Measurements from ENCODE around the gene LMTK2. TPM values are rescaled to one million over a fixed set of nuclear protein-coding genes. Genes with fewer than 3 reads are reported as not detected.

Gene LMTK2
- total RNA-seq, result 18.8 and 19.2 TPM in 2 replicates
- long read RNA-seq, partial matches to known transcripts, result 0 of 2 reads
- long read RNA-seq, other reads (novel, unspliced or antisense), result 2 of 2 reads

DNA sequence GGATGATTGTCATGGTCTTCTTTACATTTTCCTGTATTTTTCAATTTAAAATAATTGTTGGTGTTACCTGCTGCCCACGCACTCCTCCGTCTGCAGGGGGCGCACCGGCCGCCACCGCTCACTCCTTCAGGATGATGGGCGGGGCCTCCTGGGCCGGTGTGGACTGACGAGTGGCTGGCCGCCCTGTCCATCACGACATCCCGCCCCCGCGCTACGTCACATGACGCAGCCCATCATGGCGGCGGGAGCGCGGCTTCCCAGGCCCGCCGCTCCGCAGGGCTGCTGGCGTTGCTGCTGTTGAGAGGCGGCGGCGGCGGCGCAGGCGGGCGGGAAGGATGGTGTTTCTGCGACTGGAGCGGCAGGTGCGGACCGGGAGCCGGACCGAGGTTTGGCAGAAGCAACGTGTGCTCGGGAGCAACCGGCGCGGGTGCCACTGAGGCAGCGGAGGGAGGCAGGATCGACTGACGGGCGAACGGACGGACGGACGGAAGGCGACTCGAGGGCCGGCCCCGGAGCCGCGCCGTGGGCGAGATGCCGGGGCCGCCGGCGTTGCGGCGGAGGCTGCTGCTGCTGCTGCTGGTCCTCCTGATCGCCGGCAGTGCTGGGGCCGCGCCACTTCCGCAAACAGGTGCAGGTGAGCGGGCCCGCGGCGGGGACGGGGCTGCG lies at the start of gene LMTK2:
Gene LMTK2, plus strand, starts transcription at position 216 of the 666 bp plus-strand sequence. Its CDS starts 316 bp downstream, at position 532.
- H3K27ac Mint-ChIP-seq (ENCODE audit: unreplicated experiment), result peak within 1 kb of the TSS; percentile 99
- TF ChIP-seq, protein P1, sequence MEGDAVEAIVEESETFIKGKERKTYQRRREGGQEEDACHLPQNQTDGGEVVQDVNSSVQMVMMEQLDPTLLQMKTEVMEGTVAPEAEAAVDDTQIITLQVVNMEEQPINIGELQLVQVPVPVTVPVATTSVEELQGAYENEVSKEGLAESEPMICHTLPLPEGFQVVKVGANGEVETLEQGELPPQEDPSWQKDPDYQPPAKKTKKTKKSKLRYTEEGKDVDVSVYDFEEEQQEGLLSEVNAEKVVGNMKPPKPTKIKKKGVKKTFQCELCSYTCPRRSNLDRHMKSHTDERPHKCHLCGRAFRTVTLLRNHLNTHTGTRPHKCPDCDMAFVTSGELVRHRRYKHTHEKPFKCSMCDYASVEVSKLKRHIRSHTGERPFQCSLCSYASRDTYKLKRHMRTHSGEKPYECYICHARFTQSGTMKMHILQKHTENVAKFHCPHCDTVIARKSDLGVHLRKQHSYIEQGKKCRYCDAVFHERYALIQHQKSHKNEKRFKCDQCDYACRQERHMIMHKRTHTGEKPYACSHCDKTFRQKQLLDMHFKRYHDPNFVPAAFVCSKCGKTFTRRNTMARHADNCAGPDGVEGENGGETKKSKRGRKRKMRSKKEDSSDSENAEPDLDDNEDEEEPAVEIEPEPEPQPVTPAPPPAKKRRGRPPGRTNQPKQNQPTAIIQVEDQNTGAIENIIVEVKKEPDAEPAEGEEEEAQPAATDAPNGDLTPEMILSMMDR (conservative IDR thresholded peaks at IDR 0.05), result peak; percentile 97
- H3K4me1 Mint-ChIP-seq, result peaks cover 37% of the 10 kb centered on the region
- H3K27me3 Mint-ChIP-seq (ENCODE audit: low read depth), result no peaks in the 10 kb centered on the region
- peak within 1 kb of the TSS; percentile 96 for H3K4me3 Mint-ChIP-seq
- H3K36me3 Mint-ChIP-seq (ENCODE audit: low read depth), result peaks cover 2% of the 10 kb centered on the region
- H3K9me3 Mint-ChIP-seq, result peaks cover 2% of the 10 kb centered on the region
- DNase-seq (ENCODE audit: low read depth, low spot score), result peak; percentile 99

DNA sequence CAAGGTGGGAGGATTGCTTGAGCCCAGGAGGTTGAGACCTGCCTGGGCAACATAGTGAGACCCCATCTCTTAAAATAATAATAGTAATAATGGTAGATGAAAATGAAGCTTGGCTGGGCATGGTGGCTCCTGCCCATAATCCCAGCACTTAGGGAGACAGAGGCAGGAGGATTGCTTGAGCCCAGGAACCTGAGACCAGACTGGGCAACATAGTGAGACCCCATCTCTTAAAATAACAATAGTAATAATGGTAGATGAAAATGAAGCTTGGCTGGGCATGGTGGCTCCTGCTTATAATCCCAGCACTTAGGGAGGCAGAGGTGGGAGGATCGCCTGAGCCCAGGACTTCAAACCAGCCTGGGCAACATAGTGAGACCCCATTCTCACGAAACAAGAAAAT lies 49.5 kb upstream of the LMTK2 start:
- H3K27me3 Mint-ChIP-seq (ENCODE audit: low read depth), result peaks cover 6% of the 10 kb centered on the region
- no peak for DNase-seq (ENCODE audit: low read depth, low spot score)
- H3K4me1 Mint-ChIP-seq, result no peaks in the 10 kb centered on the region
- TF ChIP-seq, protein P1 (conservative IDR thresholded peaks at IDR 0.05), result no peak
- no peaks in the 10 kb centered on the region for H3K9me3 Mint-ChIP-seq
- no peak overlapping the region for H3K27ac Mint-ChIP-seq (ENCODE audit: unreplicated experiment)
- no peak overlapping the region for H3K4me3 Mint-ChIP-seq
- H3K36me3 Mint-ChIP-seq (ENCODE audit: low read depth), result no peaks in the 10 kb centered on the region

DNA sequence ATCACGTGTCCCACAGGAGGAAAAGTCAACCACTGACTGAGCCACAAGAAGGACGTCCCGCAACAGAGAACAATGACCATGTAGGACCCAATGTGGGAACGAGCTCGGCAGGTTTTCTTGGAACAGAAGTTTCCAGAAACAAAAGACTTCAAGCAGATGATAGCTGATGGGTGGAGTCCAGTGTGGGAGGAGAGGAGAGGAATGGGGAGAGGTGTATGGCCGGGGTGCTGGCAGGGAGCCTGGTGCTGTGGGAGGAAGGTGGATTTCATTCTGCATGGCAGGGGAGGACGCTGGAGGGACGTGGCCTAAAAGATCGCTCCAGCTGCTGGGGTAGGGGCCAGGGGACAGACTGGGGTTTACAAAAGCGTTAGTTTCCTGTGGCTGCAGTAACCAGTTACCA lies 48.5 kb upstream of the LMTK2 start:
- peaks cover 3% of the 10 kb centered on the region for H3K27me3 Mint-ChIP-seq (ENCODE audit: low read depth)
- TF ChIP-seq, protein P1 (conservative IDR thresholded peaks at IDR 0.05), result no peak
- H3K4me1 Mint-ChIP-seq, result no peaks in the 10 kb centered on the region
- no peak overlapping the region for H3K27ac Mint-ChIP-seq (ENCODE audit: unreplicated experiment)
- DNase-seq (ENCODE audit: low read depth, low spot score), result no peak
- no peak overlapping the region for H3K4me3 Mint-ChIP-seq
- no peaks in the 10 kb centered on the region for H3K36me3 Mint-ChIP-seq (ENCODE audit: low read depth)
- no peaks in the 10 kb centered on the region for H3K9me3 Mint-ChIP-seq

DNA sequence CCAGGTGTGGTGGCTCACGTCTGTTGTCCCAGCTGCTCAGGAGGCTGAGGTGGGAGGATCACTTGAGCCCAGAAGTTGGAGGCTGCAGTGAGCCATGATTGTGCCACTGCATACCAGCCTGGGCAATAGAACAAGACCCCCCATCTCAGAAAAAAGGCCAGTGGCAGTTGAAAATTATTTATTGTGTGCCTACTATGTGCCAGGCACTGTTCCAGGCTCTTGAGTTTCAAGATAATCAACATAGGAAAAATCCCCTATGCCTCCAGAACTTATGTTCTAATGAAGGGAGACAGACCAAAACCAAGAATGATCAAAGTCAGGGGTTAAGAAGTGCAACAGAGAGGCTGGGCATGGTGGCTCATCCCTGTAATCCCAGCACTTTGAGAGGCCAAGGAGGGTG lies 42.4 kb upstream of the LMTK2 start:
- peaks cover 2% of the 10 kb centered on the region for H3K27me3 Mint-ChIP-seq (ENCODE audit: low read depth)
- TF ChIP-seq, protein P1 (conservative IDR thresholded peaks at IDR 0.05), result no peak
- DNase-seq (ENCODE audit: low read depth, low spot score), result no peak
- H3K27ac Mint-ChIP-seq (ENCODE audit: unreplicated experiment), result no peak overlapping the region
- peaks cover 6% of the 10 kb centered on the region for H3K9me3 Mint-ChIP-seq
- H3K4me1 Mint-ChIP-seq, result no peaks in the 10 kb centered on the region
- H3K36me3 Mint-ChIP-seq (ENCODE audit: low read depth), result no peaks in the 10 kb centered on the region
- no peak overlapping the region for H3K4me3 Mint-ChIP-seq

DNA sequence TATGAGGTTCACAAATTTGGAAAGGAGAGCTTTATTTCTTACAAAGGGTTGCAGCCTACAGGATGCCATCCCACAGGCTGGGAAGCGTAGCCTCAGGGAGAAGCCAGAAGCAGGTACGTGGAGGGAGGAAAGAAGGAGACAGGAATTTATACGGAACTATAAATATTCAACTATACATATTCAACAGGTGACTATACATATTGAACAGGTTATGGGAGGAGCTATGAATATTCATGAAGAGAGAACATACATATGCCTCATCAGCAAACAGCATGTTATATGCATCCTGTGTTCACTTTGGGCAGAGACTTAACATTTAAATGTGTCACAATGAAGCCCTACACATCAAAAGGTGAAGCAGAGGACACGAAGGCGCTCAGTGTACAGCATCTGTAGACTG lies 40.5 kb upstream of the LMTK2 start:
- H3K4me1 Mint-ChIP-seq, result no peaks in the 10 kb centered on the region
- H3K36me3 Mint-ChIP-seq (ENCODE audit: low read depth), result no peaks in the 10 kb centered on the region
- no peak for DNase-seq (ENCODE audit: low read depth, low spot score)
- TF ChIP-seq, protein P1 (conservative IDR thresholded peaks at IDR 0.05), result no peak
- no peak overlapping the region for H3K27ac Mint-ChIP-seq (ENCODE audit: unreplicated experiment)
- no peak overlapping the region for H3K4me3 Mint-ChIP-seq
- H3K9me3 Mint-ChIP-seq, result peaks cover 6% of the 10 kb centered on the region
- H3K27me3 Mint-ChIP-seq (ENCODE audit: low read depth), result peaks cover 2% of the 10 kb centered on the region
